ENCODE data around the gene OR52E1.

OR52E1 gene

GRCh38 chr11:5038341-5038740, 31.0 kb upstream of the OR52E1 start:
- Histone ChIP-seq H3K27ac (ENCODE audit: low read length) (no peak overlapping the region), H3K36me3 (replicated peaks; ENCODE audit: low read depth, low read length) (no peaks in the 10 kb centered on the region), H3K27me3 (ENCODE audit: low read depth, low read length) (no peaks in the 10 kb centered on the region), H3K4me2 (ENCODE audit: low read length) (no peak overlapping the region), H3K4me1 (ENCODE audit: low read length) (no peaks in the 10 kb centered on the region), H3K4me3 (ENCODE audit: low read length) (no peak overlapping the region), H3K9me3 (ENCODE audit: insufficient read depth, low read length) (no peaks in the 10 kb centered on the region), H3K9ac (ENCODE audit: low read length) (no peak overlapping the region), H2AFZ (ENCODE audit: low read depth, low read length) (no peak overlapping the region), H3K79me2 (ENCODE audit: low read length) (no peaks in the 10 kb centered on the region), H4K20me1 (ENCODE audit: insufficient read depth, low read length) (no peaks in the 10 kb centered on the region)
- TF ChIP-seq CTCF (IDR thresholded peaks at IDR 0.05; ENCODE audit: low read depth, low read length) (no peak), EZH2phosphoT487 (IDR thresholded peaks at IDR 0.05; ENCODE audit: low read depth) (no peak)

GRCh38 chr11:5040876-5041275, 28.5 kb upstream of the OR52E1 start:
- no peaks in the 10 kb centered on the region for H3K36me3 ChIP-seq (replicated peaks; ENCODE audit: low read depth, low read length)

GRCh38 chr11:5042091-5042490, 27.3 kb upstream of the OR52E1 start:
- no peaks in the 10 kb centered on the region for H4K20me1 ChIP-seq (ENCODE audit: insufficient read depth, low read length)
- no peaks in the 10 kb centered on the region for H3K4me1 ChIP-seq (ENCODE audit: low read length)
- H3K4me3 ChIP-seq (ENCODE audit: low read length), result no peak overlapping the region
- no peak overlapping the region for H3K9ac ChIP-seq (ENCODE audit: low read length)
- TF ChIP-seq EZH2phosphoT487 (IDR thresholded peaks at IDR 0.05; ENCODE audit: low read depth) (no peak), CTCF (IDR thresholded peaks at IDR 0.05; ENCODE audit: low read depth, low read length) (no peak)
- no peaks in the 10 kb centered on the region for H3K27me3 ChIP-seq (ENCODE audit: low read depth, low read length)
- H3K79me2 ChIP-seq (ENCODE audit: low read length), result no peaks in the 10 kb centered on the region
- no peak overlapping the region for H3K4me2 ChIP-seq (ENCODE audit: low read length)
- H3K27ac ChIP-seq (ENCODE audit: low read length), result no peak overlapping the region
- no peak overlapping the region for H2AFZ ChIP-seq (ENCODE audit: low read depth, low read length)
- no peaks in the 10 kb centered on the region for H3K36me3 ChIP-seq (replicated peaks; ENCODE audit: low read depth, low read length)
- H3K9me3 ChIP-seq (ENCODE audit: insufficient read depth, low read length), result no peaks in the 10 kb centered on the region

More at GRCh38 chr11:5040876-5041275, 28.5 kb upstream of the OR52E1 start:
- no peaks in the 10 kb centered on the region for H4K20me1 ChIP-seq (ENCODE audit: insufficient read depth, low read length)
- H3K9me3 ChIP-seq (ENCODE audit: insufficient read depth, low read length), result no peaks in the 10 kb centered on the region
- no peaks in the 10 kb centered on the region for H3K79me2 ChIP-seq (ENCODE audit: low read length)
- H3K4me2 ChIP-seq (ENCODE audit: low read length), result no peak overlapping the region
- no peak overlapping the region for H3K27ac ChIP-seq (ENCODE audit: low read length)
- no peak overlapping the region for H3K9ac ChIP-seq (ENCODE audit: low read length)
- no peaks in the 10 kb centered on the region for H3K27me3 ChIP-seq (ENCODE audit: low read depth, low read length)
- no peak overlapping the region for H2AFZ ChIP-seq (ENCODE audit: low read depth, low read length)
- H3K4me3 ChIP-seq (ENCODE audit: low read length), result no peak overlapping the region
- no peak for TF ChIP-seq CTCF (IDR thresholded peaks at IDR 0.05; ENCODE audit: low read depth, low read length)
- TF ChIP-seq EZH2phosphoT487 (IDR thresholded peaks at IDR 0.05; ENCODE audit: low read depth), result no peak
- H3K4me1 ChIP-seq (ENCODE audit: low read length), result no peaks in the 10 kb centered on the region

- no peak for TF ChIP-seq EZH2phosphoT487 (IDR thresholded peaks at IDR 0.05; ENCODE audit: low read depth)
- TF ChIP-seq CTCF (IDR thresholded peaks at IDR 0.05; ENCODE audit: low read depth, low read length), result no peak
- no peak overlapping the region for H3K4me3 ChIP-seq (ENCODE audit: low read length)
- H3K36me3 ChIP-seq (replicated peaks; ENCODE audit: low read depth, low read length), result no peaks in the 10 kb centered on the region
- no peak overlapping the region for H3K4me2 ChIP-seq (ENCODE audit: low read length)
- H2AFZ ChIP-seq (ENCODE audit: low read depth, low read length), result no peak overlapping the region
- no peaks in the 10 kb centered on the region for H3K27me3 ChIP-seq (ENCODE audit: low read depth, low read length)
- H4K20me1 ChIP-seq (ENCODE audit: insufficient read depth, low read length), result no peaks in the 10 kb centered on the region
- H3K9ac ChIP-seq (ENCODE audit: low read length), result no peak overlapping the region
- no peaks in the 10 kb centered on the region for H3K9me3 ChIP-seq (ENCODE audit: insufficient read depth, low read length)
- H3K27ac ChIP-seq (ENCODE audit: low read length), result no peak overlapping the region
- H3K79me2 ChIP-seq (ENCODE audit: low read length), result no peaks in the 10 kb centered on the region
- no peaks in the 10 kb centered on the region for H3K4me1 ChIP-seq (ENCODE audit: low read length)
These were observed 26.0 kb upstream of the OR52E1 start for GRCh38 chr11:5043380-5043779.
